GM12864 (cell line): ENCODE measurements around the gene CDH11.

Experiments
- DNase-seq: peaks from one replicate; pipeline ENCODE4 v3.0.0-alpha.2; 2011; ENCODE audit warnings: low read depth
- H3K4me3 ChIP-seq: 2 replicates; pipeline ENCODE4 v1.5.1; 2011; ENCODE audit warnings: mild to moderate bottlenecking, low read depth, low read length, control low read depth
- CTCF ChIP-seq: IDR thresholded peaks from 2 replicates; pipeline ENCODE4 v1.5.1; 2011; ENCODE audit warnings: low read depth, mild to moderate bottlenecking, moderate library complexity, low read length, control low read depth, inconsistent platforms; ENCODE audit errors: missing control alignments

Gene CDH11

GRCh38 chr16:65042438-65043365 is 79.2 kb downstream of the CDH11 start:
- TF ChIP-seq CTCF = no peak
- DNase-seq = no peak
- H3K4me3 ChIP-seq = no peak overlapping the region

- DNase-seq = no peak
- no peak overlapping the region for H3K4me3 ChIP-seq
- TF ChIP-seq CTCF = no peak
These were observed 80.2 kb downstream of the CDH11 start for GRCh38 chr16:65041667-65042066.

- TF ChIP-seq CTCF = no peak
- H3K4me3 ChIP-seq = no peak overlapping the region
- DNase-seq = no peak
These were observed 83.8 kb downstream of the CDH11 start for GRCh38 chr16:65038100-65038499.

GRCh38 chr16:65037556-65037955 is 84.3 kb downstream of the CDH11 start:
- no peak for TF ChIP-seq CTCF
- no peak overlapping the region for H3K4me3 ChIP-seq
- no peak for DNase-seq

- no peak for TF ChIP-seq CTCF
- H3K4me3 ChIP-seq = no peak overlapping the region
- no peak for DNase-seq
These were observed 86.9 kb downstream of the CDH11 start for GRCh38 chr16:65034915-65035314.

- TF ChIP-seq CTCF = no peak
- DNase-seq = no peak
- no peak overlapping the region for H3K4me3 ChIP-seq
These were observed 89.5 kb downstream of the CDH11 start for GRCh38 chr16:65032387-65032786.

DNA sequence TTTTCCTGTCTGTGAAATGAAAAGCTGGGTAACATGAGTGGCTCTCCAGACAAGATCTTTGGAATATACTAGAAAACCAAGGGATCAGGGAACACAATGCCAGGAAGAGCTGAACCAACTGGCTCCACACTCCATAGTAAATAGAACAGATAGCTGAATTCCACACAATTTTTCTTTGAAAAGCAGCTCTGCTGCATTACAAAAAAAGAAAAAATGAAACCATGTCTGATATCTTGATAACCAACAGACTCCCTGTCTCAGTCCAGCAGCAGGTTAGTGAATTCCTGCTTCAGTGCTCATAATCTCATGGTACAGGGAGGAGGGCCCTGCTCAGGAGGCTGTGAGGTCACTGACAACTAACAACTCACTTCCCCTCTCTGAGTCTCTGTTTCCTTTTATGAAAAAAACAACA is 97.1 kb downstream of the CDH11 start:
- H3K4me3 ChIP-seq = no peak overlapping the region
- no peak for DNase-seq

More for the DNA sequence above, 97.1 kb downstream of the CDH11 start:
- TF ChIP-seq CTCF = no peak
